Ishikawa (cell line): ENCODE measurements around the gene RB1.

Experiments used
- RAD21 ChIP-seq: IDR thresholded peaks from 2 replicates; pipeline ENCODE4 v1.6.1; 2012; ENCODE audit warnings: low read depth
- TEAD4 ChIP-seq: IDR thresholded peaks from 2 replicates; pipeline ENCODE4 v1.6.1; 2012

DNA sequence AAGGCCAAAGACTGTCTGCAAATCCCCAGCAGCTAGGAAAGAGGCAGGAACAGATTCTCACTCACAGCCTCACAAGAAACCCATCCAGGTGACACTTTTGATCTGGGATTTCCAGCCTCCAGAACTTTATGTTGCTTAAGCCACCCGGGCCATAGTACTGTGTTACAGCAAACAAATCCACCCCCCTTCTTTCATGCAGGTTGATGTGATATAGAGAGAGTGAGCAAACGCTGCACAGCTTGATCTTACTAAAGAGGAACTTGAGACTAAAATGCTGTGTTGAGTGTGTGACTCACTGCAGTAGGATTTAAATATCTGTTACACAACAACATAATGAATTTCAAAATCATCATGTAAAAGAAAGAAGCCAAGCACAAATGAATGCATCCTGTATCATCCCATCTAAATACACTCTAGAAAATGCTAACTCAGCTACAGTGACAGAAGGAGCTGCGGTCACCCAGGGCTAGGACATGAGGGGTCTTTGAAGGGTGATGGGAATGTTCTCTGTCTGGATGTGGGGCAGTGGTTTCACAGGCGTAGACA is 197.2 kb downstream of the RB1 start:
- TF ChIP-seq TEAD4: no peak
- no peak for TF ChIP-seq RAD21
